ENCODE data around the gene IL11. TPM values are rescaled to one million over a fixed set of nuclear protein-coding genes. Genes with fewer than 3 reads are reported as not detected.
"Not testable (repeated sequence)": the region's sequence is repeated elsewhere in the genome, so short reads cannot be mapped to it uniquely, and the experiment has no call there.

The IL11 gene
- total RNA-seq = under 1 TPM; 0.24 to 0.32 (median 0.29) TPM
- long read RNA-seq, donor 1, partial matches to known transcripts = 1 of 1 reads
- long read RNA-seq, donor 1, other reads (novel, unspliced or antisense) = 0 of 1 reads
- long read RNA-seq, donor 2 = 0 reads

GRCh38 chr19:55370305-55370988 lies at the start of gene IL11:
Gene IL11, minus strand, starts transcription at chr19:55370463. Its CDS starts 153 bp downstream, at chr19:55370310.
- DNase-seq (peak in 1 of 3 donors; percentile 44), ATAC-seq (no peak)
- TF ChIP-seq CTCF (IDR thresholded peaks at IDR 0.05) = no peak
- Histone ChIP-seq H3K4me3 (no peak within 1 kb of the TSS), H3K4me1 (ENCODE audit: low read depth) (peaks cover 8% of the 10 kb centered on the region), H3K9me3 (no peaks in the 10 kb centered on the region), H3K36me3 (ENCODE audit: low read depth) (no peaks in the 10 kb centered on the region)
- intact Hi-C loops (cut with DNase I, micrococcal nuclease) = no loop called here

GRCh38 chr19:55419624-55420236 lies 49.5 kb upstream of the IL11 start:
- H3K9me3 ChIP-seq = no peaks in the 10 kb centered on the region
- no peaks in the 10 kb centered on the region for H3K4me1 ChIP-seq (ENCODE audit: low read depth)
- intact Hi-C loops (cut with DNase I, micrococcal nuclease) = no loop called here
- no peak overlapping the region for H3K4me3 ChIP-seq
- no peaks in the 10 kb centered on the region for H3K36me3 ChIP-seq (ENCODE audit: low read depth)
- TF ChIP-seq CTCF (IDR thresholded peaks at IDR 0.05) = no peak
- ATAC-seq (no peak), DNase-seq (no peak)

- TF ChIP-seq CTCF (IDR thresholded peaks at IDR 0.05) = no peak
- intact Hi-C loops (cut with DNase I, micrococcal nuclease) = no loop called here
- H3K4me3 ChIP-seq = no peak overlapping the region
- no peaks in the 10 kb centered on the region for H3K4me1 ChIP-seq (ENCODE audit: low read depth)
- H3K36me3 ChIP-seq (ENCODE audit: low read depth) = no peaks in the 10 kb centered on the region
- H3K9me3 ChIP-seq = no peaks in the 10 kb centered on the region
- DNase-seq (no peak), ATAC-seq (no peak)
Observed at GRCh38 chr19:55419103-55419502, 48.8 kb upstream of the IL11 start.

GRCh38 chr19:55418185-55418584 lies 47.9 kb upstream of the IL11 start:
- intact Hi-C loops (cut with DNase I, micrococcal nuclease) = no loop called here
- TF ChIP-seq CTCF (IDR thresholded peaks at IDR 0.05) = peak; percentile 33
- H3K36me3 ChIP-seq (ENCODE audit: low read depth) = no peaks in the 10 kb centered on the region

GRCh38 chr19:55410168-55410567 lies 39.9 kb upstream of the IL11 start:
- ATAC-seq = no peak
- intact Hi-C loops (cut with DNase I, micrococcal nuclease) = no loop called here
- Histone ChIP-seq H3K9me3 (no peaks in the 10 kb centered on the region), H3K36me3 (ENCODE audit: low read depth) (peaks cover 5% of the 10 kb centered on the region), H3K4me1 (ENCODE audit: low read depth) (peaks cover 12% of the 10 kb centered on the region), H3K4me3 (no peak overlapping the region)
- no peak for DNase-seq
- no peak for TF ChIP-seq CTCF (IDR thresholded peaks at IDR 0.05)

More at GRCh38 chr19:55418185-55418584, 47.9 kb upstream of the IL11 start:
- peak in 2 of 3 donors; percentile 41 to 80 for DNase-seq
- ATAC-seq = peak; percentile 94
- no peak overlapping the region for H3K4me3 ChIP-seq
- H3K4me1 ChIP-seq (ENCODE audit: low read depth) = no peaks in the 10 kb centered on the region
- no peaks in the 10 kb centered on the region for H3K9me3 ChIP-seq

- intact Hi-C loops (cut with DNase I, micrococcal nuclease); H3K4me3 ChIP-seq; ATAC-seq; H3K36me3 ChIP-seq (ENCODE audit: low read depth); H3K9me3 ChIP-seq: not testable (repeated sequence)
- DNase-seq = peak in 1 of 3 donors; percentile 20
- H3K4me1 ChIP-seq (ENCODE audit: low read depth) = peaks cover 12% of the 10 kb centered on the region
Observed at GRCh38 chr19:55409179-55409578, 38.9 kb upstream of the IL11 start.
